ENCODE measurements around the gene CDC20.
A peak's percentile ranks its signal among the peaks of the same experiment; 100 is the strongest.

CDC20 gene

GRCh38 chr1:43345120-43345519 lies 13.7 kb upstream of the CDC20 start:
- no peak for DNase-seq
- Histone ChIP-seq H3K9me3 (ENCODE audit: control insufficient read depth, low read length) (no peaks in the 10 kb centered on the region), H3K27ac (ENCODE audit: insufficient read depth, low read length, poor library complexity, severe bottlenecking) (no peak overlapping the region), H3K4me3 (ENCODE audit: insufficient read depth, low read depth, low read length, poor library complexity, severe bottlenecking) (no peak overlapping the region), H3K36me3 (ENCODE audit: control insufficient read depth, insufficient read depth, low read length) (no peaks in the 10 kb centered on the region), H3K27me3 (replicated peaks; ENCODE audit: control insufficient read depth, insufficient read depth, low read length, poor library complexity, severe bottlenecking) (no peaks in the 10 kb centered on the region), H3K4me1 (ENCODE audit: control insufficient read depth, insufficient read depth, low read length, poor library complexity, severe bottlenecking) (no peaks in the 10 kb centered on the region)

- Histone ChIP-seq H3K27ac (ENCODE audit: insufficient read depth, low read length, poor library complexity, severe bottlenecking) (no peak overlapping the region), H3K36me3 (ENCODE audit: control insufficient read depth, insufficient read depth, low read length) (no peaks in the 10 kb centered on the region), H3K4me1 (ENCODE audit: control insufficient read depth, insufficient read depth, low read length, poor library complexity, severe bottlenecking) (no peaks in the 10 kb centered on the region), H3K4me3 (ENCODE audit: insufficient read depth, low read depth, low read length, poor library complexity, severe bottlenecking) (no peak overlapping the region), H3K27me3 (replicated peaks; ENCODE audit: control insufficient read depth, insufficient read depth, low read length, poor library complexity, severe bottlenecking) (no peaks in the 10 kb centered on the region), H3K9me3 (ENCODE audit: control insufficient read depth, low read length) (no peaks in the 10 kb centered on the region)
- no peak for DNase-seq
Observed at GRCh38 chr1:43346636-43347035, 12.1 kb upstream of the CDC20 start.

- no peak for DNase-seq
- Histone ChIP-seq H3K27me3 (replicated peaks; ENCODE audit: control insufficient read depth, insufficient read depth, low read length, poor library complexity, severe bottlenecking) (no peaks in the 10 kb centered on the region), H3K9me3 (ENCODE audit: control insufficient read depth, low read length) (no peaks in the 10 kb centered on the region), H3K27ac (ENCODE audit: insufficient read depth, low read length, poor library complexity, severe bottlenecking) (peak overlapping the region; percentile 62), H3K4me1 (ENCODE audit: control insufficient read depth, insufficient read depth, low read length, poor library complexity, severe bottlenecking) (no peaks in the 10 kb centered on the region), H3K4me3 (ENCODE audit: insufficient read depth, low read depth, low read length, poor library complexity, severe bottlenecking) (peak overlapping the region; percentile 42), H3K36me3 (ENCODE audit: control insufficient read depth, insufficient read depth, low read length) (no peaks in the 10 kb centered on the region)
Observed at GRCh38 chr1:43348343-43348808, 10.4 kb upstream of the CDC20 start.

- H3K4me3 ChIP-seq (ENCODE audit: insufficient read depth, low read depth, low read length, poor library complexity, severe bottlenecking) = peak overlapping the region; percentile 42
Observed at GRCh38 chr1:43348809-43349593, 9.8 kb upstream of the CDC20 start.

GRCh38 chr1:43349594-43350306 lies 9.0 kb upstream of the CDC20 start:
- Histone ChIP-seq H3K4me3 (ENCODE audit: insufficient read depth, low read depth, low read length, poor library complexity, severe bottlenecking) (no peak overlapping the region), H3K9me3 (ENCODE audit: control insufficient read depth, low read length) (no peaks in the 10 kb centered on the region), H3K36me3 (ENCODE audit: control insufficient read depth, insufficient read depth, low read length) (no peaks in the 10 kb centered on the region), H3K27ac (ENCODE audit: insufficient read depth, low read length, poor library complexity, severe bottlenecking) (peak overlapping the region; percentile 62), H3K4me1 (ENCODE audit: control insufficient read depth, insufficient read depth, low read length, poor library complexity, severe bottlenecking) (no peaks in the 10 kb centered on the region), H3K27me3 (replicated peaks; ENCODE audit: control insufficient read depth, insufficient read depth, low read length, poor library complexity, severe bottlenecking) (no peaks in the 10 kb centered on the region)
- no peak for DNase-seq

More at GRCh38 chr1:43348809-43349593, 9.8 kb upstream of the CDC20 start:
- Histone ChIP-seq H3K4me1 (ENCODE audit: control insufficient read depth, insufficient read depth, low read length, poor library complexity, severe bottlenecking) (no peaks in the 10 kb centered on the region), H3K27me3 (replicated peaks; ENCODE audit: control insufficient read depth, insufficient read depth, low read length, poor library complexity, severe bottlenecking) (no peaks in the 10 kb centered on the region), H3K36me3 (ENCODE audit: control insufficient read depth, insufficient read depth, low read length) (no peaks in the 10 kb centered on the region), H3K9me3 (ENCODE audit: control insufficient read depth, low read length) (no peaks in the 10 kb centered on the region), H3K27ac (ENCODE audit: insufficient read depth, low read length, poor library complexity, severe bottlenecking) (peak overlapping the region; percentile 62)
- DNase-seq = peak; percentile 39 to 73 (median 48)

- H3K27ac ChIP-seq (ENCODE audit: insufficient read depth, low read length, poor library complexity, severe bottlenecking) = no peak overlapping the region
- no peaks in the 10 kb centered on the region for H3K27me3 ChIP-seq (replicated peaks; ENCODE audit: control insufficient read depth, insufficient read depth, low read length, poor library complexity, severe bottlenecking)
- H3K9me3 ChIP-seq (ENCODE audit: control insufficient read depth, low read length) = no peaks in the 10 kb centered on the region
- no peak overlapping the region for H3K4me3 ChIP-seq (ENCODE audit: insufficient read depth, low read depth, low read length, poor library complexity, severe bottlenecking)
- no peak for DNase-seq
- no peaks in the 10 kb centered on the region for H3K36me3 ChIP-seq (ENCODE audit: control insufficient read depth, insufficient read depth, low read length)
- H3K4me1 ChIP-seq (ENCODE audit: control insufficient read depth, insufficient read depth, low read length, poor library complexity, severe bottlenecking) = no peaks in the 10 kb centered on the region
Observed at GRCh38 chr1:43350976-43351375, 7.8 kb upstream of the CDC20 start.

GRCh38 chr1:43351421-43352350 lies 7.1 kb upstream of the CDC20 start:
- no peak overlapping the region for H3K4me3 ChIP-seq (ENCODE audit: insufficient read depth, low read depth, low read length, poor library complexity, severe bottlenecking)
- no peak for DNase-seq
- no peaks in the 10 kb centered on the region for H3K27me3 ChIP-seq (replicated peaks; ENCODE audit: control insufficient read depth, insufficient read depth, low read length, poor library complexity, severe bottlenecking)
- H3K27ac ChIP-seq (ENCODE audit: insufficient read depth, low read length, poor library complexity, severe bottlenecking) = no peak overlapping the region
- no peaks in the 10 kb centered on the region for H3K9me3 ChIP-seq (ENCODE audit: control insufficient read depth, low read length)
- no peaks in the 10 kb centered on the region for H3K4me1 ChIP-seq (ENCODE audit: control insufficient read depth, insufficient read depth, low read length, poor library complexity, severe bottlenecking)
- H3K36me3 ChIP-seq (ENCODE audit: control insufficient read depth, insufficient read depth, low read length) = no peaks in the 10 kb centered on the region

- no peak for DNase-seq
- H3K4me1 ChIP-seq (ENCODE audit: control insufficient read depth, insufficient read depth, low read length, poor library complexity, severe bottlenecking) = no peaks in the 10 kb centered on the region
- H3K9me3 ChIP-seq (ENCODE audit: control insufficient read depth, low read length) = no peaks in the 10 kb centered on the region
- no peaks in the 10 kb centered on the region for H3K27me3 ChIP-seq (replicated peaks; ENCODE audit: control insufficient read depth, insufficient read depth, low read length, poor library complexity, severe bottlenecking)
- H3K36me3 ChIP-seq (ENCODE audit: control insufficient read depth, insufficient read depth, low read length) = no peaks in the 10 kb centered on the region
- no peak overlapping the region for H3K27ac ChIP-seq (ENCODE audit: insufficient read depth, low read length, poor library complexity, severe bottlenecking)
- no peak overlapping the region for H3K4me3 ChIP-seq (ENCODE audit: insufficient read depth, low read depth, low read length, poor library complexity, severe bottlenecking)
Observed at GRCh38 chr1:43352351-43352705, 6.5 kb upstream of the CDC20 start.

- Histone ChIP-seq H3K27ac (ENCODE audit: insufficient read depth, low read length, poor library complexity, severe bottlenecking) (no peak overlapping the region), H3K4me3 (ENCODE audit: insufficient read depth, low read depth, low read length, poor library complexity, severe bottlenecking) (no peak overlapping the region), H3K36me3 (ENCODE audit: control insufficient read depth, insufficient read depth, low read length) (no peaks in the 10 kb centered on the region), H3K4me1 (ENCODE audit: control insufficient read depth, insufficient read depth, low read length, poor library complexity, severe bottlenecking) (peaks cover 1% of the 10 kb centered on the region), H3K9me3 (ENCODE audit: control insufficient read depth, low read length) (no peaks in the 10 kb centered on the region), H3K27me3 (replicated peaks; ENCODE audit: control insufficient read depth, insufficient read depth, low read length, poor library complexity, severe bottlenecking) (no peaks in the 10 kb centered on the region)
- no peak for DNase-seq
Observed at GRCh38 chr1:43352881-43353280, 5.9 kb upstream of the CDC20 start.

All from effector memory CD4-positive, alpha-beta T cell (primary cell).